Mesothelial cell of epicardium (in vitro differentiated cells): ENCODE measurements around the gene TTC7B. TPM values are rescaled to one million over a fixed set of nuclear protein-coding genes. Genes with fewer than 3 reads are reported as not detected.

Experiments
- DNase-seq, 2 experiments: peaks; one replicate each; pipeline ENCODE4 v3.0.0; 2021; ENCODE audit warnings: low spot score in 2 of 2; ENCODE audit not compliant: unreplicated experiment in 2 of 2
- H3K27ac Mint-ChIP-seq: 2 replicates; pipeline ENCODE4 v1.8.0; 2021; ENCODE audit warnings: mixed read lengths
- H3K27me3 Mint-ChIP-seq: 2 replicates; pipeline ENCODE4 v1.8.0; 2021; ENCODE audit warnings: low read depth, mixed read lengths
- H3K36me3 Mint-ChIP-seq: 2 replicates; pipeline ENCODE4 v1.8.0; 2021; ENCODE audit warnings: mixed read lengths
- H3K4me1 Mint-ChIP-seq: 2 replicates; pipeline ENCODE4 v1.8.0; 2021; ENCODE audit warnings: mixed read lengths
- H3K4me3 Mint-ChIP-seq: 2 replicates; pipeline ENCODE4 v1.8.0; 2021; ENCODE audit warnings: mild to moderate bottlenecking, moderate library complexity, mixed read lengths
- H3K9me3 Mint-ChIP-seq: 2 replicates; pipeline ENCODE4 v1.8.0; 2021; ENCODE audit warnings: mixed read lengths
- CTCF ChIP-seq: fragments of 200-600 bp; sonication (generic); IDR thresholded peaks from one replicate; pipeline ENCODE4 v1.5.0; 2021; ENCODE audit warnings: antibody characterized with exemption; ENCODE audit not compliant: unreplicated experiment
- total RNA-seq: library from RNA; stranded (reverse); gene quantifications from 3 replicates; pipeline ENCODE4 v1.2.1, GENCODE V29; 2021

TTC7B gene
- total RNA-seq, 1 donor from 2014 or later = 56.5 TPM

GRCh38 chr14:90812109-90812508, 4.1 kb downstream of the TTC7B start:
- Mint-ChIP-seq H3K27me3 (no peaks in the 10 kb centered on the region), H3K4me3 (no peak overlapping the region), H3K36me3 (no peaks in the 10 kb centered on the region), H3K27ac (no peak overlapping the region), H3K9me3 (no peaks in the 10 kb centered on the region), H3K4me1 (peaks cover 35% of the 10 kb centered on the region)
- no peak for DNase-seq
- TF ChIP-seq CTCF = no peak

GRCh38 chr14:90811641-90812040, 4.6 kb downstream of the TTC7B start:
- Mint-ChIP-seq H3K4me1 (peaks cover 38% of the 10 kb centered on the region), H3K36me3 (no peaks in the 10 kb centered on the region), H3K27ac (no peak overlapping the region), H3K9me3 (no peaks in the 10 kb centered on the region), H3K27me3 (no peaks in the 10 kb centered on the region), H3K4me3 (no peak overlapping the region)
- DNase-seq = no peak
- TF ChIP-seq CTCF = no peak

- TF ChIP-seq CTCF = no peak
- DNase-seq = no peak
- H3K4me1 Mint-ChIP-seq = peaks cover 41% of the 10 kb centered on the region
- no peak overlapping the region for H3K27ac Mint-ChIP-seq
- H3K9me3 Mint-ChIP-seq = no peaks in the 10 kb centered on the region
- H3K4me3 Mint-ChIP-seq = no peak overlapping the region
- H3K36me3 Mint-ChIP-seq = no peaks in the 10 kb centered on the region
- no peaks in the 10 kb centered on the region for H3K27me3 Mint-ChIP-seq
These were observed 5.4 kb downstream of the TTC7B start for GRCh38 chr14:90810806-90811205.

GRCh38 chr14:90809530-90810312, 6.5 kb downstream of the TTC7B start:
- no peaks in the 10 kb centered on the region for H3K36me3 Mint-ChIP-seq
- H3K27me3 Mint-ChIP-seq = no peaks in the 10 kb centered on the region
- H3K27ac Mint-ChIP-seq = no peak overlapping the region
- TF ChIP-seq CTCF = no peak
- DNase-seq = no peak
- H3K4me1 Mint-ChIP-seq = peaks cover 31% of the 10 kb centered on the region
- no peaks in the 10 kb centered on the region for H3K9me3 Mint-ChIP-seq
- H3K4me3 Mint-ChIP-seq = no peak overlapping the region

GRCh38 chr14:90808759-90809529, 7.3 kb downstream of the TTC7B start:
- H3K27me3 Mint-ChIP-seq = no peaks in the 10 kb centered on the region
- H3K36me3 Mint-ChIP-seq = no peaks in the 10 kb centered on the region
- H3K4me3 Mint-ChIP-seq = no peak overlapping the region
- no peak for DNase-seq
- no peak for TF ChIP-seq CTCF
- H3K4me1 Mint-ChIP-seq = peaks cover 27% of the 10 kb centered on the region
- H3K9me3 Mint-ChIP-seq = no peaks in the 10 kb centered on the region
- H3K27ac Mint-ChIP-seq = no peak overlapping the region
